Measurements from ENCODE around the gene LEF1. TPM values are rescaled to one million over a fixed set of nuclear protein-coding genes. Genes with fewer than 3 reads are reported as not detected.

LEF1 gene
- total RNA-seq, 1 donor from 2014 or later = 16.6 TPM

GRCh38 chr4:108106186-108106585 is 62.5 kb downstream of the LEF1 start:
- H3K36me3 Mint-ChIP-seq (ENCODE audit: low read depth, unreplicated experiment) = no peaks in the 10 kb centered on the region
- Histone ChIP-seq H3K27ac (ENCODE audit: low read depth, low read length) (no peak overlapping the region), H3K4me3 (ENCODE audit: insufficient read depth, low read depth, low read length) (no peak overlapping the region), H3K9me3 (ENCODE audit: insufficient read depth, low read depth, low read length) (no peaks in the 10 kb centered on the region), H3K79me2 (ENCODE audit: insufficient read depth, low read length) (no peaks in the 10 kb centered on the region), H4K20me1 (ENCODE audit: insufficient read depth, low read length) (no peaks in the 10 kb centered on the region), H3K4me1 (ENCODE audit: insufficient read depth, low read length) (no peaks in the 10 kb centered on the region), H3K27me3 (ENCODE audit: insufficient read depth, low read length) (no peaks in the 10 kb centered on the region), H2AFZ (ENCODE audit: low read depth, low read length) (no peak overlapping the region), H3K9ac (ENCODE audit: low read length) (no peak overlapping the region), H3K4me2 (ENCODE audit: low read length) (no peak overlapping the region), H3K36me3 (ENCODE audit: insufficient read depth, low read length) (no peaks in the 10 kb centered on the region)
- peaks cover 5% of the 10 kb centered on the region for H3K27me3 Mint-ChIP-seq (ENCODE audit: low read depth, unreplicated experiment)
- no peak overlapping the region for H3K4me3 Mint-ChIP-seq (ENCODE audit: unreplicated experiment)
- H3K9me3 Mint-ChIP-seq (ENCODE audit: unreplicated experiment) = no peaks in the 10 kb centered on the region
- no peak overlapping the region for H3K27ac Mint-ChIP-seq (ENCODE audit: unreplicated experiment)
- TF ChIP-seq EZH2 (IDR thresholded peaks at IDR 0.05; ENCODE audit: insufficient read depth, low read length) = no peak
- no peak for TF ChIP-seq CTCF (IDR thresholded peaks at IDR 0.05; ENCODE audit: insufficient read depth, low read depth, low read length)
- H3K4me1 Mint-ChIP-seq (ENCODE audit: low read depth, unreplicated experiment) = peaks cover 1% of the 10 kb centered on the region
- FAIRE-seq = no peak
- DNase-seq (ENCODE audit: low read depth) = no peak

DNA sequence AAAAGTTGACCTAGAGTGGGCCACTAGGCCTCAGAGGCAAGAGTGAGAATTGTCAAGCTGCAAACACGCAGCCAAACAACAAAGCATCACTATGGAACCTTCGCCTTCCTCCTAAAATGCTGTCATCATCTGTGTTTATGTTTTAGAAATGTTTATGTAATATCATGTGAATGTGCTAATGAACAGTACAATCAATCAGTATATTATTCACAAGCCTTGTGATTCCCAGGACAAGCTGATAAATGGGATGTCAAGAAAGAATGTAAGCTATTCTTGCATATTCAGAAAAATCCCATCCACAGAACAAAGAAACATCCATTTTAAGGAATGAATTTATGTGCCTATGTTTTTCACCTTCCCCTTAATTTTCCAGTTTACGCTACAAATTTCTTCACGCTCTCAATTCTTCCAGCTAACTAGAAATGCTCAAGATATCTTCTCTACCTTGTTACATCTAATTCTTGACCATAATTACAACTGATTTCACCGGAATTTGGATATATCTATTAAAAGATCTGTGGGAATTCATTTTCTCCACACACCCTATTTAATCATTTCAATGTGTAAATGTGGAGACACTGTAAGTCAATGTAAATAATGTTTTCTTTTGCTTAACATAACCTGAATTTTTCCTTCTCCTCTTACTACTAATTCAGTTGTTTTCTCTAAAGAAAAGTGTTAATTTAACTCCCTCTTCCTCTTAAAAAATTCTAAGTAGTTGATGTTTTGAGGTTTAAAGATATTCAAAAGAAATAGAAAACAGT is 65.5 kb downstream of the LEF1 start:
- no peak overlapping the region for H3K4me3 ChIP-seq (ENCODE audit: insufficient read depth, low read depth, low read length)
- Mint-ChIP-seq H3K27ac (ENCODE audit: unreplicated experiment) (no peak overlapping the region), H3K36me3 (ENCODE audit: low read depth, unreplicated experiment) (no peaks in the 10 kb centered on the region), H3K9me3 (ENCODE audit: unreplicated experiment) (no peaks in the 10 kb centered on the region), H3K4me3 (ENCODE audit: unreplicated experiment) (no peak overlapping the region), H3K4me1 (ENCODE audit: low read depth, unreplicated experiment) (peaks cover 10% of the 10 kb centered on the region), H3K27me3 (ENCODE audit: low read depth, unreplicated experiment) (peaks cover 2% of the 10 kb centered on the region)
- no peaks in the 10 kb centered on the region for H3K9me3 ChIP-seq (ENCODE audit: insufficient read depth, low read depth, low read length)
- peak; percentile 14 for DNase-seq (ENCODE audit: low read depth)
- H3K27me3 ChIP-seq (ENCODE audit: insufficient read depth, low read length) = no peaks in the 10 kb centered on the region
- no peaks in the 10 kb centered on the region for H3K36me3 ChIP-seq (ENCODE audit: insufficient read depth, low read length)
- H4K20me1 ChIP-seq (ENCODE audit: insufficient read depth, low read length) = no peaks in the 10 kb centered on the region
- no peak overlapping the region for H3K27ac ChIP-seq (ENCODE audit: low read depth, low read length)
- no peaks in the 10 kb centered on the region for H3K79me2 ChIP-seq (ENCODE audit: insufficient read depth, low read length)
- no peak overlapping the region for H3K9ac ChIP-seq (ENCODE audit: low read length)
- no peak overlapping the region for H3K4me2 ChIP-seq (ENCODE audit: low read length)
- TF ChIP-seq EZH2 (IDR thresholded peaks at IDR 0.05; ENCODE audit: insufficient read depth, low read length) = no peak
- no peak for TF ChIP-seq CTCF (IDR thresholded peaks at IDR 0.05; ENCODE audit: insufficient read depth, low read depth, low read length)
- no peak for FAIRE-seq
- H2AFZ ChIP-seq (ENCODE audit: low read depth, low read length) = no peak overlapping the region
- H3K4me1 ChIP-seq (ENCODE audit: insufficient read depth, low read length) = no peaks in the 10 kb centered on the region

- no peak overlapping the region for H3K4me2 ChIP-seq (ENCODE audit: low read length)
Observed at GRCh38 chr4:108100827-108101226, 67.9 kb downstream of the LEF1 start.

More at GRCh38 chr4:108100827-108101226, 67.9 kb downstream of the LEF1 start:
- Mint-ChIP-seq H3K27me3 (ENCODE audit: low read depth, unreplicated experiment) (peaks cover 2% of the 10 kb centered on the region), H3K4me3 (ENCODE audit: unreplicated experiment) (no peak overlapping the region), H3K27ac (ENCODE audit: unreplicated experiment) (peak overlapping the region; percentile 48), H3K9me3 (ENCODE audit: unreplicated experiment) (no peaks in the 10 kb centered on the region), H3K36me3 (ENCODE audit: low read depth, unreplicated experiment) (no peaks in the 10 kb centered on the region), H3K4me1 (ENCODE audit: low read depth, unreplicated experiment) (peaks cover 10% of the 10 kb centered on the region)
- H3K79me2 ChIP-seq (ENCODE audit: insufficient read depth, low read length) = no peaks in the 10 kb centered on the region
- H2AFZ ChIP-seq (ENCODE audit: low read depth, low read length) = no peak overlapping the region
- DNase-seq (ENCODE audit: low read depth) (no peak), FAIRE-seq (no peak)
- H3K36me3 ChIP-seq (ENCODE audit: insufficient read depth, low read length) = no peaks in the 10 kb centered on the region
- no peaks in the 10 kb centered on the region for H3K9me3 ChIP-seq (ENCODE audit: insufficient read depth, low read depth, low read length)
- H3K4me1 ChIP-seq (ENCODE audit: insufficient read depth, low read length) = no peaks in the 10 kb centered on the region
- no peak overlapping the region for H3K4me3 ChIP-seq (ENCODE audit: insufficient read depth, low read depth, low read length)
- no peak for TF ChIP-seq EZH2 (IDR thresholded peaks at IDR 0.05; ENCODE audit: insufficient read depth, low read length)
- no peak for TF ChIP-seq CTCF (IDR thresholded peaks at IDR 0.05; ENCODE audit: insufficient read depth, low read depth, low read length)
- no peak overlapping the region for H3K9ac ChIP-seq (ENCODE audit: low read length)
- H3K27ac ChIP-seq (ENCODE audit: low read depth, low read length) = no peak overlapping the region
- no peaks in the 10 kb centered on the region for H3K27me3 ChIP-seq (ENCODE audit: insufficient read depth, low read length)
- H4K20me1 ChIP-seq (ENCODE audit: insufficient read depth, low read length) = no peaks in the 10 kb centered on the region
